ENCODE measurements around the gene OPTN.
"Not testable (repeated sequence)": the region's sequence is repeated elsewhere in the genome, so short reads cannot be mapped to it uniquely, and the experiment has no call there.

Gene OPTN

DNA sequence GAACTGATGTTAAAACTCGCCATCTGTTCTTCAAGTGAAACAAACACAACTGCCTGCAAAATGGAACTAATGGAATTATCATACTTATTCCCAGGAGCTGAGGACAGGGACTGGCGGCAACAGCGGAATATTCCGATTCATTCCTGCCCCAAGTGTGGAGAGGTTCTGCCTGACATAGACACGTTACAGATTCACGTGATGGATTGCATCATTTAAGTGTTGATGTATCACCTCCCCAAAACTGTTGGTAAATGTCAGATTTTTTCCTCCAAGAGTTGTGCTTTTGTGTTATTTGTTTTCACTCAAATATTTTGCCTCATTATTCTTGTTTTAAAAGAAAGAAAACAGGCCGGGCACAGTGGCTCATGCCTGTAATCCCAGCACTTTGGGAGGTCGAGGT lies 36.7 kb downstream of the OPTN start:
- DNase-seq: no peak

DNA sequence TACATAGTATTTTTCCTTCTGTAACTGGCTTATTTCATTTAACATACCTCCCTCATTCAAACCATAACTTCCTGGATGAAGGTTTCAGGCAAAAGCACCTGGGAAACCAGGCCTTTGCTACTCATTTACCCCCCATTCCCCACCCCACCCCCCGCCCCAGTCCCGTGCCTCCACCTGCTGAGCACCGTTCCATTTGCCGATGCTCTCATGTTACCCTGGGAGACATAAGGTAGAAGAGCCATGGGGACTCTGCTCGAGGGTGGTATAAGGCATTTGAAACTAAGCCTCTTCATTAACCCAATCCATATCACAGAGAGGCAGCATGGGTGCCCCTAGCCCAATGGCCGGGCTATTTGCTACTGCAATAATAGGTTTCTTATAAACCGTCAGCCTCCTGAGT lies 39.2 kb downstream of the OPTN start:
- no peak for DNase-seq

DNA sequence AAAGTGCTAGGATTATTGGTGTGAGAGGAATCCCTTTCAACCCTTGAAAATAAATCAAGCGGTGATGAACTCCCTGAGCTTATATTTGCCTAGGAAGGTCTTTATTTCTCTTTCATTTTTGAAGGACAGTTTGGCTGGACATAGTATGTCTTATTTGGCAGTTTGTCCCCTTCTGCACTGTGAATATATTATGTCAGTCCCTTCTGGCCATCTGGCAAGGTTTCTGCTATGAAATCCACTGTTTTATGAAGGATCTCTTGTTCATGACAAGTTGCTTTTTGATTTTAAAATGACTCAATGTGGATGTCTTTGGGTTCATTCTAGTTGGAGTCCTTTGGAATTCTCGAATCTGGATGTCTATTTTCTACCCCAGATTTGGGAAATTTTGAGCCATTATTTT lies 39.7 kb downstream of the OPTN start:
- no peak for DNase-seq

DNA sequence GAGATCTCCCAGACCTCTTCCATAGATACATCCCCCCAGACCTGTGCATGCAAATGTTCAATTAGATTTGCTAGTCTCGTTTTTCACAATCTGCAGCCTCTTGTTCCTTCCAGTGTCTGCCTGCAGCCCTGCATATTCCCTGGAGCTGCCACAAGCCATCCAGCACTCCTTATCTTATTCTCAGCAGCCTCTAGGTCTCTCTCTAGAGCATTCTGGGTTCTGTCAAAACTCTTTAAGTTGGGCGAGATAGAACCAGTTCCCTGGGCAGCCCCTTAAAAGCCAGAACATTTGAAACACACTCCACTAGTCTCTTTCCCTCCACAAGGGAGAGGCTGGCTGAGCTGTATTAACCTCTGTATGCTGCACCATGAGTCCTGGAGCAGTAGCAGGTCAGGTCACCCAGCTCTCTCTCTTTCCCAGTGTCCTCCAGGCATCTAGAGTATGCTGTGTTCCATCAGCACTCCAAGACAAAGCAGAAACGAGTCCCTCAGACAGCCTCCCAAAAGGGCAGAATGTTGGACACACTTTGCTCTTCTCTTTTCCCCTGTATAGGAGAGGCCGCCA lies 40.7 kb downstream of the OPTN start:
- no peak for DNase-seq

DNA sequence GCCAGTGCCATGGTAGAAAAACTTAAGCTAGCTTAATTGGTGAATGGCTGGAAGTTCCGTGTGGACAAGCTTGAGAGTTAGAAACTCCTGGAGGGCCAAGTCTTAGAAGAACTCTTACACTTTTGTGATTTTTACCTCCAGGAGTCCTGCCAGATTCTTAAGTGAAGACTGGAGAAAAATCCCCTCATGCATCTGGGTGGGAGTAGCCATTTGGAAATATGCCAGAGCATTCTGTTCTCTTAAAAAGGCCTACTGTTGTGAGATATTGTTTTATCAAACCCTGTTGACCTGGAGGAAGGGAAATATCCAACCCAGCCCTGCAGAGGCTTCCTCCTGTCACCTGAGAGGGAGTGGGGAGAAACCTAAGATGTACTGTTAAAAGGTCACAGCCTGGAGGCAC lies 43.8 kb downstream of the OPTN start:
- no peak for DNase-seq

DNA sequence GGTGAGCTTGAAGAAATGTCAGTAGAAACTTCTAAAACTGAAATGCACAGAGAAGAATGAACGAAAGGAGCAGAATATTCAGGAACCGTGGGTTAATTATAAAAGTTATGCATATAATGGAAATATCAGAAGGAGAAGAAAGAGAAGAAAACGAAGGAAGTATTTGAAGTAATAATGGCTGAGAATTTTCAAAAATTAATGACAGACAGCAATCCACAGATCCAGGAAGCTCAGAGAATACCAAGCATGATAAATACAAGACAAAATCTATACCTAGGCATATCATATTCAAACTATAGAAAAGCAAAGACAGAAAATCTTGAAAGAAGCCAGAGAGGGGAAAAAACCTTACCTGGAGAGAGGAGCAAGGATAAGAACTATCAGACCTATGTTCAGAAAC lies 44.9 kb downstream of the OPTN start:
- no peak for DNase-seq

DNA sequence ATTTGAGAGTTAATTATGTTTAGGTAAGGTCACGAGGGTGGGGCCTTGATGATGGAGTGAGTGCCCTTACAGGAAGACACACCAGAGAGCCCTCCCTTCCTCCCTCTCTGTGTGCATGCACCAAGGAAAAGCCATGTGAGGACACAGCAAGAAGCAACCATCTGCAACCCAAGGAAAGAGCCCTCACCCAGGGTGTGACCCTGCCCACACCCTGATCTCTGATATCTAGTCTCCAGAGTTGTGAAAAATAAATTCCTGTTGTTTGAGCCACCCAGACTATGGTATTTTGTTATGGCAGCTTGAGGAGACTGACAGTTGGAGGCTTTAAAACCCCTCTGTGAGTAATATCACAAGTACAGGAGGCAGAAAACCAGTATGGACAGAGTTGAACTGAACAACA lies 46.4 kb downstream of the OPTN start:
- DNase-seq: no peak

DNA sequence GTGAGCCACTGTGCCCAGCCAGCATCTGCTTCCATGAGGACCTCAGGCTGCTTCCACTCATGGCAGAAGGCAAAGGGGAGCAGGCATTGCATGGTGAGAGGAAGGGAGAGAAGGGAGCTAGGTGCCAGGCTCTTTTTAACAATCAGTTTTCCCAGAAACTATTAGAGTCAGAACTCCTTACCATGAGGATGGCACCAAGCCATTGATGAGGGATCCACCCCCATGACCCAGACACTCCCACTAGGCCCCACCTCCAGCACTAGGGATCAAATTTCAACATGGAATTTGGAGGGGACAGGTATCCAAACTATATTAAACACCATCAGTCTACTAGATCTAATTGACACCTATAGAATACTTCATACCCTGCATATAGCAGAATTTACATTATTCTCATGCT lies 47.2 kb downstream of the OPTN start:
- DNase-seq: no peak

DNA sequence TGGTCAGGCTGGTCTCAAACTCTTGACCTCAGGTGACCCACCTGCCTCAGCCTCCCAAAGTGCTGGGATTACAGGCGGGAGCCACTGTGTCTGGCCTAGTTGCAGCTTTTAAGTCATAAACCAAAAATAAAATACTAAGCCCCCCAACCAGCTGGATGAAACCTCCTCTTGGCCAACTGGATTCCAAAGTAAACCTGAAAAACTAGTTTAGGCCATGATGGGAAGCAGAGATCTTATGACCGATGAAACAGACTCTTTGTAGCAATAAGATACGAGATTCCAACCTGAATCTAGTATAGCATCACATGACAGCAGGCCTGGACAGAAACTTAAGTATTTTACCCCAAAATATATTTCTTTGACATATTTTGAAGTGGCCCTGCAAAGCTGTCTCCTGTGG lies 52.3 kb downstream of the OPTN start:
- no peak for DNase-seq

DNA sequence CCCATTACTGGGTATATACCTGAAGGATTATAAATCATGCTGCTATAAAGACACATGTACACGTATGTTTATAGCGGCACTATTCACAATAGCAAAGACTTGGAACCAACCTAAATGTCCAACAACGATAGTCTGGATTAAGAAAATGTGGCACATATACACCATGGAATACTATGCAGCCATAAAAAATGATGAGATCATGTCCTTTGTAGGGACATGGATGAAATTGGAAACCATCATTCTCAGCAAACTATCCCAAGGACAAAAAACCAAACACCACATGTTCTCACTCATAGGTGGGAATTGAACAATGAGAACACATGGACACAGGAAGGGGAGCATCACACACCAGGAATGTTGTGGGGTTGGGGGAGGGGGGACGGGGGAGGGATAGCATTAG lies 55.9 kb downstream of the OPTN start:
- not testable (repeated sequence) for DNase-seq

DNA sequence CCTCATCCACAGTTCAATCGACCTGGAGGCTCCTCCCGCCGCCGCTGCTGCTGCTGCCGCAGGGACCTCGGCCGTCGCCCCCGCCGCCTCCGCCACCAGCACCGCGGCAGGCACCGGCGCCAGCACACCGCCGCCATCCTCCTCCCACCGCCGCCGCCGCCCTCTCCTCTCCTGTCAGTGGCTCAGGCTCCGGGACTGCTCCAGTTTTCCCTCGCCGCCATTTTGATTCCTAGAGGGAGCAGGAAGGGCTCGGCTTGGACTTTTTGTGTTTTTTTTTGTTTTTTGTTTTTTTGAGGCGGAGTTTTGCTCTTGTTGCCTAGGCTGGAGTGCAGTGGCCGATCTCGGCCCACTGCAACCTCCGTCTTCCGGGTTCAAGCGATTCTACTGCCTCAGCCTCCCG lies 58.4 kb downstream of the OPTN start:
- no peak for DNase-seq

DNA sequence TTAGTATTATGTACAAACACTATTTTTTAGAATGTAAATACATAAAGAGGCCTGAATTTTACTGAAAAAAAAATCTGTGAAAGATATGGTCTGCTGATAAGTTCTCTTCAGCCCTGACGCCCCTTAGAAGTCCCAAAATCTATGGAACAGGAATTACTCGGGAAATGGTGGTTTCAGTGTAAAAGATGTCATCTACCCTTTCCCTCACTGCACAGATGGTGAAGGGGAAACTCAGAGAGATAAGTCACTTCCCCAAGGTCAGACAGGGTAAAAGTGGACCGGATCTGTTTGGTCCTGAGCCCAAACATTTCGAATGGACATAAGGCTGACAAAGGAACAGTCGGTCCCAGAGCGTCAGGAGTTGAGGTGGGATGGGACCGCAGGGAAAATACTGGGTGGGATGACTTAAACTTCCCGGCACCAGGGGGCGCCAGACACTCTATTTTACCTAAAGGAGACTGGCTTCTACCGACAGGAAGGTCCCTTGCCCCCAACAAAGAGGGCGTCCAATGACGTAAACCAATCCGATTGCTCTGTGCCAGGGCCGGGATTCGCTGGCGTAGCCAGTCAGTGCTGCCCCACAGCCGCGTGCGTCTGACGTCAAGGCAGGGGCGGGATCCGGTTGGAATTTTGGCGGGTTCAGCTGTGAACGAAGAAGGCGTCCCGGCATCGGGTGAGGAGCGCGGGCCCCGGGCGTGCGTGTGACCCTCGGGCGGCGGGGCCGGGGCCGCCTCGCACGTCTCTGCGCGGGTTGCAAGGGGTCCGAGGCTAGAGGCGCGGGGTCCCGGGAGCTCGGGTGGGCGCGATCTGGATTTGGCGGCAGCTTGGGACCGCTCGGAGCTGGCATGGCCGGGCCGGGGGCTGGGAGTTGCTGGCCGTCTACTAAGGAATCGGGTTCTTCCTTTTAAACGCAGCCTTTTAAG lies 61.2 kb downstream of the OPTN start, which contains the start of gene MCM10:
MCM10 (plus strand) TSS at position 625 of the 923 bp plus-strand sequence. CDS start 2,645 bp downstream, outside the sequence.
- peak; percentile 79 to 97 for DNase-seq

DNA sequence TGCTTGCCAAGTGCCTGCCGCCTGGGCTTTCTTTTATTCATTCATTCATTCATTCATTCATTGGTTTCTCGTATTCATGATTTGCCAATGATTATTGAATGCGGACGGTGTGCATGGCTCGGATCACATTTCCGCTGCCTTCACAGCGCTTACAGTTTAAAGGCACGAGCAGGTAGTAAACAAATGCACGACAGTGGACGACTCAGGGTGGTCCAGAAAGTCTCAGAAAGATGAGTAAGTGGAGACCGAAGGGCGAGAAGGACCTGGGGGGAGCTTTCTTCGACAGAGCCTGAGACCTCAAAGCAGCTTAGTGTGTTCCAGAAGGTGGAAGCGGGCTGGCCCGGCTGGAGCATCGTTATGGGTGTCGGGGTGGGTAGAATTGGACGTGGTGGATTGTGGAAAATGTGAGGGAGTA lies 61.9 kb downstream of the OPTN start:
- no peak for DNase-seq

DNA sequence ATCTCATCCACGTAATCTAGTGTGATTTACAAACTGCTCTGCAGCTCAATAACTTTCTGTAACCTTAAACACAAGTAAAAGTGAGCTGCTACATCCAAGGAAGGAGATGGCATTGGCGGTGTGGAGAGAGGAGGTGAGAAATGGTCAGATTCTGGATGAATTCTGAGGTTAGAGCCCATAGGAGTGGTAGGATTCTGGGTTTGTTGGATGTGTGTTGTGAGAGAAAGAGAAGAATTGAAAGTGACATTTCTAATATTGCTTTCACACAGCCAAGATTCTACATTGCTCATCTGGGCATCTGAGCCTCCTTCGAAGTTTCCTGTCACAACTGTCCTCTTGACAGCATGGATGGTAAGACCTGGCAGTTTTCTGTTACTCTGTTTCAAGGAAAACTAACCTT lies 63.9 kb downstream of the OPTN start:
- no peak for DNase-seq

DNA sequence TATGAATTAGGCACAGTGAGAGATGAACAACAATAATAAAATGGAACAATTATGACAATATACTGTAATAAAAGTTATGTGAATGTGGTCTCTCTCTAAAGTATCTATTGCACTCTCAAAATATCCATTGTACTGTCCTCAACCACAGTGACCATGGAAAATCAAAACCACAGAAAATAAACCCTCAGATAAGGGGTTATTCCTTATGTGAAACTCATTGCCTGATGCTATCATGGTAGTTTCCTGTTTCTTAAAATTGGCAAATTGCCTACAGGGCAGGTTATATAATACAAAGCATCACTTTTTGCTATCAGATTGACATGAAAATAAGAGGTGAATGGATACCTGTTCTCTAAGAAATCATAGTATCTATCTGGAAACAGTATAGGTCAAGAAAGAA lies 65.2 kb downstream of the OPTN start:
- no peak for DNase-seq

DNA sequence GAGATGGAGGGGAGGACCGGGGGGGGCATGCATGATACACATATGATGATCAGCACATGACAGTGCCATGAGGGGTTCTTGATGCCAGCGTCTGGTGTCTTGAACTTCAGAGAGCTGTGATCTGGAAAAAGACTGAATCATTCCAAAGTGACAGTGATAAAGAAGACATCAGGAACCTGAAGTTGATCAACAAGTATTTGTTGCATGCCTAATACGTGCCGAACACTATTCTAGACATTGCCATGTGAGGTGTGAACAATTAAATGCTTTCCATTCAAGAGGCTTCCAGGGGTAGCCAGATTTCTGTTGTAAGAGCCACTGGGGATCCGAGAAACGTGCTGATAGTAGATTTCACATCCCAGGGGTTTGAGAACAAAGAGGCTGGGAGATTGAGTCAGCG lies 67.6 kb downstream of the OPTN start:
- no peak for DNase-seq

DNA sequence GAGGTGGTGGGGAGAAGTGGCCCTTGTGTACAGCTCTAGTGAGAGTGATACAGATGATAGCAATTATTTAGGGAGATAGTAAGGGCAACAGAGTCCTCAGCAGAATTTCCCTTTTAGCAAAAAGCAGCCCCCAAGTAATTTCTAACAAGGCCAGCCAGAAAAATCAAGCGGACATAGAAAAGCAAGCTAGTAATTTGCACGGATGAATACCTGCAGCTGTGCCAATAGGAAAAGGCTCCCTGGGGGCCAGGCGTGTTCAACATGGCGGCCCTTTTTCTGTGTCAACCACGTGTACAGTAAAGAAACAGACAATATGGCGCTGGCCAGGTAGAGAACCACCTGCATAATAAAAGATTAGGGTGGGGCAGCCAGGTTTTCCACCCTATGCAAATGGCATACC lies 68.8 kb downstream of the OPTN start:
- DNase-seq: no peak

DNA sequence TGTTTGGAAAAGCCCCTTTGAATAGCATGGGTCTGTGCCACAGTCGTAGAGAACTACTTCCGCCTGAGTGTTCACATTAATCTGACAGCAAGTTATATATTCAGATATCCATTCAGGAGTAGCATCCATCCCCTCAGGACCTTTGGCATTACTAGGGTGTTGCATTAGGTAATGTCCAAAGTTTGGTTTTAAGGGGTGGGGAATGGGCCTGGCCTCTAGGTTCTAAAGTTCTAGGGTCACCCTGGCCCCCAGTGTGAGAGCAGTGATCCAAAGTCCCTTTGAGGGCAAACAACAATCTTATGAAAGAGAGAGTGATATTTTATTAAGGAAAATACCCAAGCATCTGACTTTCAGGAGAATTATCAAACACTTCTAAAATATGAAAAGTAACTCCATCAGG lies 73.7 kb downstream of the OPTN start:
- DNase-seq: no peak

DNA sequence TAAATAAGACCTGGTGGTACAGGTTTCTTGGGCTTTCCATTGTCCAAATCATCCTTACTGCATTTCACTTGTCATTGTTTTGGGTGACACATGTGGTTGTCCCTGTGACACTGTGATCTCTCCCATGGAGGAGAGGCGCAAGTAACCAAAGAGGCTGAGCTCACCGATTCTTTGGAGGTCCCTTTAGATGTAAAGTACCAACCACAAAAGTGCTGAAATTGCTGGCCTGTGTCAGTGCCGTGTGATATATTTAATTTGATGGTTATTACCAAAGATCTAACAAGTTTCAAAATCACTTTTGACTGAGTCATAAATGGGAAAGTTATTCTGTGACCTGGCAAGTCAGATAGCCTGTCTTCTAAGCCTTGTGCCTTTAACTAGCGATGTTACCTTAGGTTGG lies 80.8 kb downstream of the OPTN start:
- no peak for DNase-seq

DNA sequence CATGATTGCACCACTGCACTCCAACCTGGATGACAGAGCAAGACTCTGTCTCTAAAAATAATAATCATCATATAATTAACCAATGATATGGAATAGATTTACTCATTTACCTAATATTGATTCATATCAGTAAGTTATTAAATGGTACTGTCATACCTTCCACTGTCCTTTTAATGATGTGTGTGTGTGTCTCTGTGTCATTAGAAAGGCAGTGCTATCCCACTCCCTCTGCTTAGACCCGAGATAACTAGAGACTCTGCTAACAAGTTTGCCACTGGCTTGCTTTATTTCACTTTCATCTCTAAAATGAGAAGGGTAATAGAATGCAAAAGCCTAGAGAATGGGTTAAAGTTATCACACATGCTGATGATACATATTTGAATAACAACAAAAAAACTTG lies 82.5 kb downstream of the OPTN start:
- DNase-seq: no peak

DNA sequence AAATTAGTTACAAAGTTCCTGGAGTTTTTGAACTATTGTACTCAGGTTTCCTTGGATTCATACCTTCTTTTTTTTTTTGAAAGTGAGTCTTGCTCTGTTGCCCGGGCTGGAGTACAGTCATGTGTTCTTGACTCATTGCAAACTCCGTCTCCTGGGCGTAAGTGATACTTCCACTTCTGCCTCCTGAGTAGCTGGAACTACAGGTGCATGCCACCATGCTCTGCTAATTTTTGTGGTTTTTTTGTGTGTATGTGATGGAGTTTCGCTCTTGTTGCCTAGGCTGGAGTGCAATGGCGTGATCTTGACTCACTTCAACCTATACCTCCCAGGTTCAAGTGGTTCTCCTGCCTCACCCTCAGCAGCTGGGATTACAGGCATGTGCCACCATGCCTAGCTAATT lies 83.7 kb downstream of the OPTN start:
- DNase-seq: no peak

DNA sequence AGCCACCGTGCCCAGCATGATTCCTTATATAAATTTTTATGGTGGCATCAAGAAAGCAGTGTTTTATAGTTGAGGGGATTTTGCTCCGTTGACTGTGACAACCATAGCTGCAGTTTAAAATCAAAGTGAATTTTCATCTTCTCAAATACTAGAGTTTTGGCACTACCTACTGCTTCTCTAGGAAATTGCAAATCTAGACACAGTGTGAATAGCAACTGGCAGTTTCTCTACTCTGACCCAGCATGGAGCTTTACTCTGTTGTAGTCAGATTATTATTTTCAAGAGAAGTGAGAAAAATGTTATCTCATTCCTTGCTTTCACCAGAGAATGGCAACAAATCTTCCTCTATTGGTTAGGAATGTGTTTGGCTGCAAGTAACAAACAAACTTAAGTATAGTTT lies 84.3 kb downstream of the OPTN start:
- DNase-seq: no peak

DNA sequence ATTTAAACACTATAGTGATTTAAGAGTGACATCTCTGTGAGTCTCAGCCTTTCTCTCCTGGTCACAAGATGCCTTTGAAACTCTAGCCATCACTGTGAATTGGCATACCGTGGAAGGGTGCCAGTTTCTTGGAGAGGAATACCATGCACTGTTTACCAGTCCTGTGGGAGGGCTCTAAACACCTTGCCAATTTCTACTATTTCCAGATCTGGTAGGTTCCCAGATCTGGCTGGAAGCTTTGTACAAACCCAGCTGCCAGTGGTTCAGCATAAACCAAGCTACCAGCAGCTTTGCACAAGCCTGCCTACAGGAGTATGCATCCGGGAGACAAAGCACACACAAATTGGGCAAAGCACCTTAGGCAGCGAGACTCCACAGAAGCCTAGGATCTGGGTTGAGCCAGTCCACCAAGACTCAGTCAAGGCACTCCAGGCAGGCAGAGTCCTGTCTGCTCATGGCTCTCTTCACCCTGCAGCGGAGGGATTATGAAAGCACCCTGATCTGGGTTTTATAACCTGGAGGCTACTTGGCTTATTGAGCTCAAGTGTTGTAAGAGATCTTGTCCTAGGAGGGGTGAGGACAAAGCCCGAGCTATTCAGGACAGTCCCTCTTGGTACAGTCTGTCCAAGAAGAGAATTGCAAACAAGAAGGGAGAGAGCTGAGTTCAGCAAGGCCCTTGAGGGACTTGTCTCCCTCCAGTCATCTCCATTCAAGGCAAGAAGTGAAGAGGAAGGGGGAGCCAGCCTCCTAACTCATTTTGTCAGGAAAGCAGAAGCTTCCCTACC lies 85.0 kb downstream of the OPTN start:
- no peak for DNase-seq

DNA sequence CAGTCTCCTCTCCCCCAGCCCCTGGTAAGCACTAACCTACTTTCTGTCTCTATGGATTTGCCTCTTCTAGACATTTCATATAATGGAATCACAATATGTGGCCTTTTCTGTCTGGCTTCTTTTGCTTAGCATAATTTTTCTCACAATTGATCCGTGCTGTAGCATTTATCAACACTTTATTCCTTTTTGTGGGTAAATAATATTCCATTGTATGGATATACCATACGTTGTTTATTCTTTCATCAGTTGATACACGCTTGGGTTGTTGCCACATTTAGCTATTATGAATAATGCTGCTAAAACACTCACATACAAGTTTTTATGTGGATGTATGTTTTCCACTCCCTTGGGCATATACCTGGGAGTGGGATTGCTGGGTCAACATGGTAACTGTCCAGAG lies 87.2 kb downstream of the OPTN start:
- no peak for DNase-seq

Measured in bone marrow (tissue), 2 donors.